Medulla oblongata (tissue), 1 donor: ENCODE measurements around the gene FAM184A.
A peak's percentile ranks its signal among the peaks of the same experiment; 100 is the strongest.
"Not testable (repeated sequence)": the region's sequence is repeated elsewhere in the genome, so short reads cannot be mapped to it uniquely, and the experiment has no call there.

ENCODE experiments used
- DNase-seq: peaks from one replicate; pipeline ENCODE4 v3.0.0-alpha.2; 2015; ENCODE audit errors: extremely low spot score

Gene FAM184A

DNA sequence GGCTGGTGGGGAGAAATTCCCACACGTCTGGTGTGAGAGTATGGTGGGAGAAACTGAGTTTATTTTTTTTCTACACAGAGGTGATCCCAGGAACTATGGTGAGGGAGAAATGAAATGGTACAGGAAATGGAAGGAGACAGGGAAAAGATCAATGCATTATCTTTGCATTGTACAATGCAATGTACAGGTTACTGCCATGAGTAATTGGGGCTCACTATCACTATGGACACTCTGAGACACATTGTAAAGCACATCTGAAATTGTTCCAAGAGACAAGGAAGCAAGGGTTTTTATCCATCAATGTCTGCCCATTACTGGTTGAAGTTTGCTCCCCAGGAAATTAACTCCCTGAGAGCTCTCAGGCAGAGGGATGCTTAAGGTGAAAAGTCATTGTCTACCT is 21.7 kb upstream of the FAM184A start:
- DNase-seq = no peak

DNA sequence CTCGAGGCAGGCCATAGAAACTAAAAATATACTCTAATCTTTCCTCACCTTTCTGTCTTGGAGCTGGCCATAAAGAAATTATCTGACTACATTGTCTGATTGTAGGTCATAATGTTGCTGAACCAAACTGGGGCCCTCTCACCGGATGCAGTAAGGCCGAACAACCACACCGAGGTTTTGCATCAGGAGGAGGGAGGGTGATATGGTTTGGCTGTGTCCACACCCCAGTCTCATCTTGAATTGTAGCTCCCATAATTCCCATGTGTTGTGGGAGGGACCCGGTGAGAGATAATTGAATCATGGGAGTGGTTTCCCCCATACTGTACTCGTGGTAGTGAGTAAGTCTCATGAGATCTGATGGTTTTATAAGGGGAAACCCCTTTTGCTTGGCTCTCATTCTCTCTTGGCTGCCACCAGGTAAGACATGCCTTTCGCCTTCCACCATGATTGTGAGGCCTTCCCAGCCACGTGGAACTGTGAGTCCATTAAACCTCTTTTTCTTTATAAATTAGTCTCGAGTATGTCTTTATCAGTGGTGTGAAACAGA is 19.4 kb upstream of the FAM184A start:
- not testable (repeated sequence) for DNase-seq

DNA sequence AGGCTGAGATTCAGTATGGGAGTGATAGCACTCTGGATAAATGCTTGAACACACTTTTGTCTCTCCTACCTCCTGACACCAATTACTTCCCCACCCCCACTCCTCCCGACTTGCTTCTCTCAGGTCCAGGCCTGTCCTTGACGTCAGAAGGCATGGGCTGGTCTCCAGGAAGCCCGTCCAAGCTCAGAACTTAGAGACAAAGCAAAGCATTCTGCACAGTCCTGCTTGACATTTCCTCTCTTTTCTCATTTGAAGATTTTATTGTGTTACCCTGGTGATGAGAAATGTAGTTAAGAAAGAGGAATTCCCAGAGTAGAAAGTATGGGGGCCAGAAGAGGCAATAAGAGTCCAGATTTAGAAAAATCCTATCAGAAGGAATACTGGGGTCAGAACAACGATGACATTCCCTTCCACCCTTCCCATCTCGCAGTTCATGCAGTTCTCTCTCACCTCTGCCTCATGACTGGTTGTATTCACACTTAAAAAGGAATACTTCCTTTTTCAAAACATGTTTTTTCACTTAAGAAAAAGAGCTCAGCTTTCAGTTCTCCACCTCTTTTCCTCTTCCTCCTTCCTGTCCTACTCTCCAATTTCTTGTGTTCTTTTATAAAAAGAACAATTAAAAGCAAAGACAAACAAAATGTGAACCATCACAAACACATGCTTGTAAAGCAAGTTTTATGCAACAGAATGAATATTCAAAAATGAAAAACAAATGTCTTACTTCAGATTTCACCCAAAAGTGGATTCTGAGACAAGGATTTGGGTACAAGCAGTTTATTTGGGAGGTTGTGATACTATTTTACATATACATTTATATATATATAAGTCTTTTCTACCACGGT is 18.5 kb upstream of the FAM184A start:
- DNase-seq = peak; percentile 88

DNA sequence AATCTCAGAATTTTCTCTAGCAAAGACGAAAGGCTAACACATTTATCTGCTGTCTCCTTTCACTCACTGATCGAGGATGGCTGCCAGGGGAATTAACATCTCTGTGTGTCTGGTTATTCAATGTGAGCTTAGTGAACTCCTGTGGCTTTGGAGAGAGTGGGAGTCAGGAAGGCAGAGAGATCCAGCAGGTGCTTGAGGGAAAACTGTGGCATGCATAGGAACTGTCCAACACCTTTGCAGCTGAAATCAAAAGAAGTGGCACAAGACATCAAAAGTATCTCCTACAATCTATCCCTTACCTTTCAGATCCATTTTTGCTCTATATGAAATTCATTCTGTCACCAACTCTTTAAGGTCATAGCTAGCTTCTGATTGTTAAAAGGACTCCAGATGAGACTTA is 11.8 kb upstream of the FAM184A start:
- DNase-seq = no peak

DNA sequence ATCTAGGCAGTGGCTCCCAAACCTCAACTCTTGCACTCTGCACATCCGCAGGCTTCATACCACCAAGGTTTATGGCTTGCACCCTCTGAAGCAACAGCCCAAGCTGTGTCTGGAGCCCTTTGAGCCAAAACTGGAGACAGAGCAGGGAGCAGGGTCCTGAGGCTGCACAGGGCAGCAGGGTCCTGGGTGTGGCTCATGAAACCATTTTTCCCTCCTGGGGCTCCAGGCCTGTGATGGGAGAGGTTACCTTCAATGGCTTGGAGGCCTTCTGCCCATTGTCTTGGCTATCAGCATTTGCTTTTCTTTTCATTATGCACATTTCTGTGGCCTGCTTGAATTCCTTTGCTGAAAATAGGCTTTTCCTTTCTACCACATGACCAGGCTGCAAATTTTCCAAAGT is 6.3 kb upstream of the FAM184A start:
- no peak for DNase-seq

DNA sequence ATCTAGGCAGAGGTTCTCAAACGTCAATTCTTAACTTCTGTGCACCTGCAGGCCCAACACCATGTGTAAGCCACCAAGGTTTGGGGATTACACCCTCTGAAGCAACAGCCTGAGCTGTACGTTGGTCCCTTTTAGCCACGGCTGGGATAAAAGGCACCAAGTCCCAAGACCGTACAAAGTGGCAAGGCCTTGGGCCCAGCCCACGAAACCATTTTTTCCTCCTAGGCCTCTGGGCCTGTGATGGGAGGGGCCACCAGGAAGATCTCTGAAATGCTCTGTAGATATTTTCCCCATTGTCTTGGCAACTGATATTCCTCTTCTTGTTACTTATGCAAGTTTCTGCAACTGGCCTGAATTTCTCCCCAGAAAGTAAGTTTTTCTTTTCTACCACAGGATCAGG is 4.5 kb upstream of the FAM184A start:
- no peak for DNase-seq

DNA sequence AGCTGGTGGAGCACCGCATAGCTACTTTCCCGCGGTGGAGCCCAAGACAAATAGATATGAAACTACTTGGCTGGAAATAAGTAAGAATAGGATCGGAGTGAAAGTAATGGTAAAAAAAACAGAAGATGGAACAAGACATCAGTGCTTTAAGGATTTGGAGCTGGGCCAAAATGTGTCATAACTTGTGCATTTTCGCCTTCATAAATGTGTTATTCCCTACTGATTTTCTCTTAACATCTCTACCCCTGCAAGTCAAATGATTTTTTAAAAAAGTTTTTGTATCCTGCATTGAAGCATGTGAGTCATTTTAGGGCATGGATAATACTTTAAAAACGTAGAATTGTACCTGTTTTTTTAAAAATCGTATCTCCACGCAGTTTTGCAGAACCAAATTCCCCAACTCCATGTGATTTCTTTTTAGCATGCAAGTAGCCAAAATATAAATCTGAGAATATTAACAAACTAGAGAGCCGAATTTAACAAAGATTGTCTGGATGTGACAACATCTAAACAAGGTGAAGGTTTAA is 882 bp upstream of the FAM184A start:
- peak; percentile 35 for DNase-seq

DNA sequence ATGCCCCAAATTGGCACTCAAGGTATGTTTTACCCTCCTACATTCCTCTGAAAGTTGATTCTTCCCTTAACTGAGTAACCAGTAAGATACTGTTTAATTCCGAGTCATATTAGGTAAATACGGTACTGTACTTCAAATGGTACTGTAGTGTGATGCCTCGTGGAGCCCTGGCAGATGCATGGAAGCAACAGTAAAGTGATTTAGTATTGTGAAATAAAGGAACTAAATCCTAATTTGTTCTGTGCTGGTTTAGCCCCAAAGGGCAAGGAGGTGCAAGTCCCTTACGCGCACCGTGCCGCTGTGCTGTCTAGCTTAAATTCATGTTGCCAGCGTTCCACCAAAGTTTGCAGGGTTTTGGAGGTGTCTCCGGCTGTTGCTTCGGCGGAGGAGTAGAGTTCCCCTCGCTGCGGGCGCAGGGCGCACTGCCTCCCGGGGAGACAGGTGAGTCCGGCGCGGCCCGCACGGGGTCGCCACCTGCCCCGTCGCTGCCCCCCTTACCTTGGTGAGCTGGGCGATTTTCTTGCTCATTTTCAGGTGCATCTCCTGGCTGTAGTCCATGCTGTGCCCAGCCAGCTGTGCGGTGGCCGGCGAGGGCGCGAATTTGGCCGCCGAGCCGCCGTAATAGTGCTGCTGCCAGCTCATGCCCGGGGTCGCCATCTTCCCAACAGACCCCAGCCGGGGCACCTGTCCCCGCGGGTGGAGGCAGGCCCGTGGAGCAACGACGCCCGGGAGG is 655 bp downstream of the FAM184A start:
- DNase-seq = peak; percentile 24

DNA sequence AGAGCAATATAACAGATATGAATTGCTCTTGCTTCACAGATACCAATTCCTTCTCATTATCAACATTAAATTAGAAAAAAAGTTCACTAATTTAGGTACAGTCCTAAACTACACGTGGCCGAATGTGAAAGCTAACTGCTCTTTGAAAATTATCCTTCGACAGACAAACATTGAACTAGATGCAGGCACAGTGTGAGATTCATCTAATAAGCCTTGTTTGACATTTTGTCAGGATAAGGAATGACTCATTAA is 1.1 kb downstream of the FAM184A start:
- no peak for DNase-seq

DNA sequence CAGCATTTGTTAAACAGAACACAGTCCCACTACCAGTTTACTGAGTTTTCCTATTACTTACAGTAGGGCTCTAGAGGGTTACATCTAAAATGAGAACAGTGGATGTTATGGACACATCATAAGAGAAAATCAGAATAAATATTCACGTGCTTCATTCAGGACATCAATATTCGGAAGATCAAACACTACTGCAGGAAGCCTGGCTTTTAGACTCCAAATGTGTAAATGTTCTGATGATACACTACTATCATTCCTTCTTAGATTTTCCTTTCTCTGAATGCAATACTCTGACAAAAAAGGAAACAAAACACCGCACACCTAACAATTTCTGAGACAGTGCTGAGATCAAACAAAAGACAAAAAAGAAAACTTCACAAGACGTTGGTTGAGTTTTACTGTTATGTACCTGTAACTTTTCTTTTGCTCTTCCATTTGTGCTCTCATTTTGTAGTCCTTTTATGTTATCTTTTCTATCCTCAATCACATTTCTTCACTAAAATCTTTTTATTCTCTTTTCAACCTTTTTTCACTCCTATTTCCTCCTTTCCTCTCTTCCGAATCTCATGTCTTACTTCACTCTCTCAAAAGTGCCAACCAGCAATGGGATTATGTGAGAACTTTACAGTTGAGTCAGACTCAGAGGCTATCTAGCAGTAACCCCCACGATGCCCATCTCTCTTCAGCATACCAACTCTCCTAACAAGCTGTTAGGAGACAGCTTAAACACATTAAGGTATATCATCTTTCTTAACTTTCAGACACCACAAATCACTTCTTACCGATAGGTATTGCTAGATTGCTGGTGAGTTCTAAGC is 1.7 kb downstream of the FAM184A start:
- no peak for DNase-seq

DNA sequence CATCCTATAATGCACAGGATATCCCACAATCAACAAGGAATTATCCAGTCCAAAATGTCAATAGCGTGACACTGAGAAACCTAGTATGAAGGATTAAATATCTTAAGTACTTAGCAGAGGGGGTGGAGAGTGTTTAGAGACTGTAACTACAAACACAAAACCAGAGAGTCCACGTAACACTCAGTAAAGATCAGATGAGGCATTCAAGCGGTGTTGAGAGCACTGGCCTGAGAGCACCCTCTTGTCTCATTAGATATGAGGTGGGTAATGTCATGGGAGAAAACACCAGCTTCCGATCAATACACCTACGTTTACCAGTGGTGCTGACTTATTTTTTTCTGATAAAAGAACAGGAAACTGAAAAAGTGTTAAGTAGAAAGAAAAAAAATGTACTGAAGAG is 2.3 kb downstream of the FAM184A start:
- no peak for DNase-seq

DNA sequence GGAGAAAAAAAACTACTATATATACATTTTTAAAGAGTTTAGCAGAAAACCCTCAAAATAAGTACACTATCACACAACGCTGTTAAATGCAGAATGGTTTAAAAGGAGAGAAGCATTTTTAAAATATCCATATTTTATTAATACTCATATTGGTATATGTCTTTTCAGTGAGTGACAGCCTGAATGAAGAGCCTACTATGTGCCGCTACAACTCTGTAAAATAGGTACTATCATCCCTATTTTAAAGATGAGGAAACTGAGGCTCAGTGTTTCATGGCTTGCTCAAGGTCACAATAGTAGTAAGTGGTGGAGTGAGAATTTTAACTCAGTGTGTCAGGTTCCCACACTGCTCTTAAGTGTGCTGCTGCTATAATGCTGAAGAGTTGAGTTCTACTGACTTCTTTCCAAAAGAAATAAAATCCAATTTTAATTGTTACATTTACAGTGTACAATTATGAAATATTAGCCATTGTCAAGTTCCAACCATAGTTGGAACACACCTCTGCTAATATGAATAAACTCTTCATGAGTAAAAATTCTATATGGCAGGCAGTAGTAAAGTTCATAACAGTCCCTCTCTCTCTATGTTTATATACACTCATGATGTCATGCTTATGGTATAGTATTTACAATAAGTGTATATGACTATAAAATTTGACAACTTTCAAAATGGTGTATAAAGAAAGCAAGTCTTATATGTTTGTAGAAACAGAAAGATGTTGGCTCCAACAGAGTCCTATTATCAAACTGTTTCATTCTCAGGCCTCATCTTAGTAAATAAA is 3.1 kb downstream of the FAM184A start:
- no peak for DNase-seq

DNA sequence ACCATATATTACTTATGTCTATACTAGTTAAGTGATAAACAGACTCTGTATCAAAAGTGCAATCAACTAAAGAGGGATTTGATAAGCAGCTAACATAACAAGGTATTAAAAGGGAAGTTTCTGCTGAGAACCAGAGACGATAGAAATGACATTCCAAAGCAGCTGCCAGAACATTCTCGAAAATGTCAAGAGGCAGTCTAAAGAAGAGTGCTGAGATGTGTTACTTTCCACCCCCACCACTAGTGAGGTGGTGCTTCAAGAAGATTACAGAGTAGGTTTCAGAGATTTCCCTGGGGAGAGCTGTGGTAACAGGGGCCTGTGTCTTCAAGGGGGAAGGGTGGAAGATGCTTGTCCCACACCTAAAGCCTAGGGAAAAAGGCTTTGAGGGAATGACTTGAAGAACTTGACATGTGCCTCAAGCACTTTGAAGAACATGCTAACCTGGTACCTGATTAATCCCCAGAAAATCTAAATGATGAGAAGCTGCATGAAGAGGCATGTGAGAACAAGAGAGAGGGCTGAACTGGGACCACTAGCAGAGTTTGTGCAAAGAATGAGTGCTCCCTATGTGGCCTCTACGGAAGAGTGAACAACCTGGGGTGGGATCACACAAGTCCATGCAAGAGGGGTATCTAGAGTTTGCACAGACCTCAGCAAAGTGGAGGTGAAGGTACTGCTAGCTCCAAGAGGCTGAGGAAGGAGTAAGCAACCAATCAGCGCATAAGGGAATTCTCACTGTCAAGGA is 5.0 kb downstream of the FAM184A start:
- no peak for DNase-seq

DNA sequence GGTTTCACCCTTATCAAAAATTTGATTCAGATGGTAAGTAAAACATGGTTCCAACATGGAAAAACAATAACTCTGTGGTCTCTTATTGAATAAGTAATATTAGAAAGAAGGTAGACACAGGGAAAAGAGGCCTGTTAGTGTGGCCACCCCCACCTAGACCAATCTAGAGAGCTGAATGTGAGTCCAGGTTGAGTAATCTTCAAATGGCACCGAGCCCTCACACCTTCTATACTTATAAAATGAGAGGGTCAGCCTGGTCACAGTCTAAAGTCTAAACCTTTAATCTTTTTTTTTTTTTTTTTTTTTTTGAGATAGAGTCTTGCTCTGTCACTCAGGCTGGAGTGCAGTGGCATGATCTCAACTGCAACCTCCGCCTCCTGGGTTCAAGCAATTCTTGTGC is 6.9 kb downstream of the FAM184A start:
- no peak for DNase-seq

DNA sequence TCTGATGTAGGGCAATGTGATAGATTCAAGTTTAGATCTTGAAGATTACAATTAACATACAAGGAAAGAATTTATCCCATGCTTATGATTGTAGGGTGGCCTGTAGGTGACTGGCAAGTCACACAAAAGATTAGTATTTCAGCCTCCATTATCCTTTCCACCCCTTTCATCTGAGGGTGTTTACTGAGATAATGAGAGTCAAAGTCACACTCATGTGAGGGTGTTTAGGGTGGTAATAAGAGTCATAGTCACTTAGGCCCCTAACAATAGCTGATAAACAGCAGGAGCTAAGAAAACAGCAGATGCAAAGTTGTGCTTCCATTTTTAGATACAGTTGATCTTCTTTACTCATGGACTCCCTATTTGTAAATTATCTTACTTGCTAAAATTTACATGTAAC is 11.4 kb downstream of the FAM184A start:
- no peak for DNase-seq

DNA sequence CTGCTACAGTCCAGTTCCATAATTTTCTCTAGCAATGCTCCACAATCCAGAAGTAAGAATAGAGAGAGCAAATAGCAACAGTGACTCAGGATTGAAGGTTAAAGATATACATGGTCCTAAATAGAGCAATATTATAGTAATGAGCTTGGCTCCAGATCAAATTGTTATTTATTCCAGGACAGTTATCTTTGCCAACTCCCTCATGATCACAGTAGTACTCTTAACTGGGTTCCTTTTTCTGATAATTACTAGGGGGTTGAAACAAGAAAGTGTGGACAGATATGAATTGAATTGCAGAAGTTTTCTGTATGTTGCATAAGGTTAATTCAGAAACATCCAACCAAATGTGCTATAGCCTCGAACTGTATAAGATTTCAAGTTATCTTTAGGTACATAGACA is 11.9 kb downstream of the FAM184A start:
- DNase-seq = no peak

DNA sequence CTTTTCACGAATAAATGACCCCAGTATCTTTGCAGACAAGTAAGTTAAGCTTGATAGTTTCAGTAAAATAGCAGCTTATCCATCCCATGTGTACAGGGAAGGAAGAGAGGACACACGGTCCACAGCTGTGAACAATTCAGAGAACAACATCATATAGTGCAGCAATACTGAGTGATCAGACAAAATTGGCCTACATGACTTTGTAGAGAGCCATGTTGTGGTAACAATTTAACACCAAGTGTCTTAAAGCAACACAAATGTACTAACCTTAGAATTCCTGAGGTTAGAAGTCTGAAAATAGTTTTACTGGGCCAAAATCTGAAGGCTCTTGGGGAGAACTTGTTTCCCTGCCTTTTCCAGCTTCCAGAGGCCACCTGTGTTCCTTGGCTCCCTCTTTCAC is 12.5 kb downstream of the FAM184A start:
- no peak for DNase-seq

DNA sequence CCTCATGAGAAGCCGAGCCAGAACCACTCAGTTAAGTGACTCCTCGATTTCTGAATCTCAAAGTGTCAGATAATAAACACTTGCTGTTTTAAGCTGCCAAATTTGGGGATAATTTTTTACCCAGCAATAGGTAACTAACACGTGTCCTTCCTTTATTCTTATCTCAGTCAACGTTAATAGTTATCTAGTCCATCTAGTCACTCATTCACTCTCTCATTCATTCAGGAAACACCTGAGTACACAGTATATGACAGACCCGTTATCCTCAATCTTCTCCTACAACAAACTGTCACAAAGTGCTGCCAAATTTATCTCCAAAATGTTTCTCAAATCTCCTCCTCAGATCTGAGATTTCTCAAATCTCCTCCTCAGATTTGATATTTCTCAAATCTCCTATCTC is 13.1 kb downstream of the FAM184A start:
- DNase-seq = no peak

DNA sequence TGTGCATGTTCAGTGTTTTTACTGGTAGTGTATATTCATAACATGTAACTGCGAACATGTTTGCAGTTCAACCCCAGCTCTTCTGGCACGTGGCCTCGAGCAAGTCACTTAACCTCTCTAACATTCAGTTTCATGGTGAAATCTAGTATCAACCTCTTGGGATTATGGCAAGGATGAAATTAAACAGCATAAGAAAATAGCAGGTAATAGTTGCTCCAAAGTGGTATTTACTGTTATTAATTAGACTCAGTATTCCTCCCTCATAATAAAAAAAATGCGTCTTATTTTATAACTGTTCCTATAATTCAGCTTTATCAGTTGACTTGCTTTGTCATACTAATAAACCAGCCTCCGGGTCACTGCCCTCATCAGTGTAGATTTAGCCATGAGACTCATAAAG is 15.0 kb downstream of the FAM184A start:
- DNase-seq = no peak

DNA sequence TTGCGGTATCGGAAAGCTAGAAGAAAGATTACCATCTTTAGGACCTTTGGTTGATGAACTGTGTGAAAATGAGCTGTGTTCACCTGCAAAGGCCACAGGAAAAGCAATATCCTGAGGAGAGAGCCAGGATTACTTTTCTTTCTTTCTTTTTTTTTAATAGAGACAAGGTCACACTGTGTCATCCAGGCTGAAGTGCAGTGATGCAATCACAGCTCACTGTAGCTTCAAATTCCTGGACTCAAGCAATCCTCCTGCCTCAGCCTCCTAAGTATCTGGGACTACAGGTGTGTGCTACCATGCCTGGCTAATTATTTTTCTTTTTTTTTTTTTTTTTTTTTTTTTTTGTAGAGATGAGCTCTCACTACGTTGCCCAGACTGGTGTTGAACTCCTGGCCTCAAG is 17.2 kb downstream of the FAM184A start:
- no peak for DNase-seq
